GM21576 (cell line): ENCODE measurements around the gene INSRR.

Source experiments
- ATAC-seq: cut with Tn5 transposase; IDR thresholded peaks from one replicate; pipeline ENCODE4 v1.9.1; 2021; ENCODE audit warnings: mild to moderate bottlenecking, moderate library complexity; ENCODE audit not compliant: unreplicated experiment

INSRR gene

GRCh38 chr1:156894711-156895454, 36.0 kb upstream of the INSRR start:
- no peak for ATAC-seq

GRCh38 chr1:156894001-156894400, 35.1 kb upstream of the INSRR start:
- no peak for ATAC-seq

- ATAC-seq, result no peak
Measured at GRCh38 chr1:156893048-156893953, 34.4 kb upstream of the INSRR start, which contains the start of gene PEAR1. TSS of gene PEAR1 (plus strand) at chr1:156893718. CDS start at chr1:156903927, 10,209 bp downstream.

- ATAC-seq, result no peak
Measured at GRCh38 chr1:156892190-156893047, 33.5 kb upstream of the INSRR start.

GRCh38 chr1:156889802-156890580, 31.1 kb upstream of the INSRR start:
- ATAC-seq, result peak; percentile 65

GRCh38 chr1:156887734-156888133, 28.8 kb upstream of the INSRR start:
- ATAC-seq, result no peak

GRCh38 chr1:156887317-156887716, 28.4 kb upstream of the INSRR start:
- ATAC-seq, result no peak

- no peak for ATAC-seq
Measured at GRCh38 chr1:156886583-156887281, 27.8 kb upstream of the INSRR start.

GRCh38 chr1:156885880-156886355, 27.0 kb upstream of the INSRR start:
- no peak for ATAC-seq

- ATAC-seq, result no peak
Measured at GRCh38 chr1:156885314-156885713, 26.4 kb upstream of the INSRR start.

GRCh38 chr1:156884560-156885184, 25.8 kb upstream of the INSRR start:
- ATAC-seq, result no peak

GRCh38 chr1:156883919-156884318, 25.0 kb upstream of the INSRR start:
- ATAC-seq, result no peak

GRCh38 chr1:156882543-156882942, 23.6 kb upstream of the INSRR start:
- ATAC-seq, result no peak

- ATAC-seq, result no peak
Measured at GRCh38 chr1:156881663-156882062, 22.7 kb upstream of the INSRR start.

- ATAC-seq, result no peak
Measured at GRCh38 chr1:156881101-156881500, 22.2 kb upstream of the INSRR start.

GRCh38 chr1:156880473-156880872, 21.6 kb upstream of the INSRR start:
- no peak for ATAC-seq

- no peak for ATAC-seq
Measured at GRCh38 chr1:156879876-156880275, 21.0 kb upstream of the INSRR start.

GRCh38 chr1:156877433-156878170, 18.7 kb upstream of the INSRR start:
- no peak for ATAC-seq
